Posterior cingulate gyrus (tissue), 11 donors: ENCODE results near the gene CPNE1.
A peak's percentile ranks its signal among the peaks of the same experiment; 100 is the strongest.

ENCODE experiments used
- DNase-seq, 10 donors: peaks; one replicate each; pipeline versions ENCODE4 v3.0.0 to v3.0.0-alpha.2; 2020 to 2021; ENCODE audit warnings: mixed read lengths in 3 of 10
- intact Hi-C: fragments of 100-400 bp; cut with DNase I; formaldehyde crosslinking; loops from one replicate; pipeline ENCODE4 v1.15.1; 2023

The CPNE1 gene

GRCh38 chr20:35582741-35583404, 81.8 kb downstream of the CPNE1 start:
- intact Hi-C loops = no loop called here
- DNase-seq = peak in 1 of 10 donors; percentile 46

- DNase-seq = peak in 1 of 10 donors; percentile 41
- intact Hi-C loops = no loop called here
Measured at GRCh38 chr20:35582131-35582530, 82.6 kb downstream of the CPNE1 start.

GRCh38 chr20:35579196-35579595, 85.5 kb downstream of the CPNE1 start:
- intact Hi-C loops = no loop called here
- DNase-seq = peak in 1 of 10 donors; percentile 43

GRCh38 chr20:35578469-35578868, 86.2 kb downstream of the CPNE1 start:
- intact Hi-C loops = no loop called here
- peak in 1 of 10 donors; percentile 36 for DNase-seq

GRCh38 chr20:35576816-35577215, 87.9 kb downstream of the CPNE1 start:
- intact Hi-C loops = no loop called here
- no peak for DNase-seq
